Measurements from ENCODE around the gene ATF6.

Gene ATF6

GRCh38 chr1:161782886-161783285 lies 16.8 kb downstream of the ATF6 start:
- DNase-seq (ENCODE audit: insufficient read length, low spot score) (no peak), FAIRE-seq (no peak)
- TF ChIP-seq CTCF (IDR thresholded peaks at IDR 0.05; ENCODE audit: insufficient read depth, missing control alignments), result no peak

- no peak for DNase-seq (ENCODE audit: insufficient read length, low spot score)
- TF ChIP-seq CTCF (IDR thresholded peaks at IDR 0.05; ENCODE audit: insufficient read depth, missing control alignments), result no peak
- no peak for FAIRE-seq
Observed at GRCh38 chr1:161784968-161785367, 18.8 kb downstream of the ATF6 start.

GRCh38 chr1:161787355-161787754 lies 21.2 kb downstream of the ATF6 start:
- FAIRE-seq (no peak), DNase-seq (ENCODE audit: insufficient read length, low spot score) (no peak)
- TF ChIP-seq CTCF (IDR thresholded peaks at IDR 0.05; ENCODE audit: insufficient read depth, missing control alignments), result no peak

DNA sequence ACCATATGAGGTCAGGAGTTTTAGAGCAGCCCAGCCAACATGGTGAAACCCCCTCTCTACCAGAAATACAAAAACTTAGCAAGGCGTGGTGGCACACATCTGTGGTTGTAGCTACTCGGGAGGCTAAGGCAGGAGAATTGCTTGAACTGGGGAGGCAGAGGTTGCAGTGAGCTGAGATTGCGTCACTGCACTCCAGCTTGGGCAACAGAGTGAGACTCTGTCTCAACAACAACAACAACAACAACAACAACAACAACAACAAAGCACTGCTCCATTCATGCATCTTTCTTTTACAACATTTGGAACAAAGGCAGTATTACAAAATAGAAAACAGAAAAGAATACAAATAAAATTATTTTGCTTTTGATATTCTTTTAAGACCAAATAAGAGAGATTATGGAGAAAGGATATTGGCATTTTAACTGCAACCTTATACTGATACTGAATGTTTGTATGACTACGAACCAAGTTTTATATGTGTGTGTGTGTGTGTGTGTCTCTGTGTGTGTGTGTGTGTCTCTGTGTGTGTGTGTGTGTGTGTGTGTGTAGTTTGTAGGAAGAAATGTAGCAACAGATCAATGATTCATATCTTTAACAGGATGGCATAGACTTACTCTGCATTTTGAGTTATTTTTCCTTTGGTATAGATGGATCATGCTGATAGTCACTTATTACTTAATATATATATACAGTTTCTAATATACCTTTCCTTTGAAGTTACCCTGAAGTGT lies 24.6 kb downstream of the ATF6 start:
- FAIRE-seq (no peak), DNase-seq (ENCODE audit: insufficient read length, low spot score) (no peak)
- no peak for TF ChIP-seq CTCF (IDR thresholded peaks at IDR 0.05; ENCODE audit: insufficient read depth, missing control alignments)

DNA sequence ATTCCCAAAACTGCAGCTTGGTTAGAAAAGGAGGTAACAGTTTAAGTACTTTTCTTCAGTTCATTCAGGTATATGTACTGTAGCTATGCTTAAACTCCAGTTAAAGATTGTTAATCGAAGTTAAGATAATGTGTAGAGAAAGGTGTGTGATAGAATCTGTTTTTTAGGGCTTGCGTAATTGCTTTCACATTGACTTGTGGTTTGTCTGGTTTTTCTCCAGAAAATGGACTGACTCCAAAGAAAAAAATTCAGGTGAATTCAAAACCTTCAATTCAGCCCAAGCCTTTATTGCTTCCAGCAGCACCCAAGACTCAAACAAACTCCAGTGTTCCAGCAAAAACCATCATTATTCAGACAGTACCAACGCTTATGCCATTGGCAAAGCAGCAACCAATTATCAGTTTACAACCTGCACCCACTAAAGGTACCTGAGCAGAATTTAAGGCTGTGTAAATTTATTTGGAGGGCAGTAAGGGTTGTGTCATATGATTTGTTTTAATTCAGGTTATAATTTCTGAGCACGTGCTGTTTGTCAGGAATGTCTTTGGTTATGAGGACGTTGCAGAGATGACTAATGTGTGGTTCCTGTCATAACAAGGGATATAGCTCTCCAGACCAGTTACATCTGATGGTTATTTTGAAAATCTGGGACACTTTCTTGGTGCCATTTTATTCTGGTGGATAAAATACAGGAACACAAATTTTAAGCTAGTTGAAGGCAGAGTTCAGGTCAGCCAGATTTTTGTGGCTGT lies 26.0 kb downstream of the ATF6 start:
- peak; percentile 80 for FAIRE-seq
- no peak for DNase-seq (ENCODE audit: insufficient read length, low spot score)

GRCh38 chr1:161792740-161793139 lies 26.6 kb downstream of the ATF6 start:
- FAIRE-seq, result peak; percentile 100
- TF ChIP-seq CTCF (IDR thresholded peaks at IDR 0.05; ENCODE audit: insufficient read depth, missing control alignments), result peak; percentile 87
- DNase-seq (ENCODE audit: insufficient read length, low spot score), result no peak

More for the DNA sequence above, 26.0 kb downstream of the ATF6 start:
- TF ChIP-seq CTCF (IDR thresholded peaks at IDR 0.05; ENCODE audit: insufficient read depth, missing control alignments), result no peak

- no peak for FAIRE-seq
- TF ChIP-seq CTCF (IDR thresholded peaks at IDR 0.05; ENCODE audit: insufficient read depth, missing control alignments), result no peak
- no peak for DNase-seq (ENCODE audit: insufficient read length, low spot score)
Observed at GRCh38 chr1:161799792-161800191, 33.7 kb downstream of the ATF6 start.

Measured in D721Med (cell line).